Neuronal stem cell (in vitro differentiated cells): ENCODE measurements around the gene C10orf95. TPM values are rescaled to one million over a fixed set of nuclear protein-coding genes. Genes with fewer than 3 reads are reported as not detected.
"Not testable (repeated sequence)": the region's sequence is repeated elsewhere in the genome, so short reads cannot be mapped to it uniquely, and the experiment has no call there.

ENCODE experiments used
- DNase-seq: peaks from one replicate; pipeline ENCODE4 v3.0.0-alpha.2; 2013; ENCODE audit warnings: low spot score
- H2AFZ ChIP-seq: one replicate; pipeline ENCODE4 v1.6.1; 2013; ENCODE audit warnings: mild to moderate bottlenecking, low read length, inconsistent platforms
- H2AK5ac ChIP-seq: 2 replicates; pipeline ENCODE4 v1.6.1; 2013; ENCODE audit warnings: low read depth, mild to moderate bottlenecking, inconsistent platforms, low read length, moderate library complexity, mixed read lengths
- H2BK120ac ChIP-seq: 2 replicates; pipeline ENCODE4 v1.6.1; 2013; ENCODE audit warnings: low read depth, mild to moderate bottlenecking, inconsistent platforms, low read length, moderate library complexity, mixed read lengths
- H2BK12ac ChIP-seq: one replicate; pipeline ENCODE4 v1.6.1; 2013; ENCODE audit warnings: low read length, inconsistent platforms
- H2BK15ac ChIP-seq: 2 replicates; pipeline ENCODE4 v1.6.1; 2013; ENCODE audit warnings: mild to moderate bottlenecking, low read length, inconsistent platforms, mixed read lengths
- H2BK5ac ChIP-seq: one replicate; pipeline ENCODE4 v1.6.1; 2013; ENCODE audit warnings: inconsistent platforms, mild to moderate bottlenecking, low read length, moderate library complexity
- H3K14ac ChIP-seq: one replicate; pipeline ENCODE4 v1.6.1; 2013; ENCODE audit warnings: low read length, inconsistent platforms
- H3K18ac ChIP-seq: 2 replicates; pipeline ENCODE4 v1.6.1; 2013; ENCODE audit warnings: low read length, inconsistent platforms
- H3K23ac ChIP-seq: 2 replicates; pipeline ENCODE4 v1.6.1; 2013; ENCODE audit warnings: low read depth, mild to moderate bottlenecking, mixed read lengths, low read length, inconsistent platforms; ENCODE audit not compliant: poor library complexity
- H3K27ac ChIP-seq: replicated peaks from 3 replicates; pipeline ENCODE4 v1.5.1; 2013; ENCODE audit warnings: low read length, inconsistent platforms
- H3K27me3 ChIP-seq, 3 experiments: 2 replicates each; pipeline ENCODE4 v1.6.1; 2013; ENCODE audit warnings: low read length in 3 of 3, mild to moderate bottlenecking in 2 of 3, inconsistent platforms in 1 of 3, low read depth in 1 of 3, mixed read lengths in 1 of 3, moderate library complexity in 1 of 3; ENCODE audit not compliant: control insufficient read depth in 3 of 3, insufficient read depth in 3 of 3
- H3K36me3 ChIP-seq, 2 donors: replicated peaks in 1 of 2; 2 replicates each; pipeline ENCODE4 v1.6.1; 2013; ENCODE audit warnings: low read length in 2 of 2; ENCODE audit not compliant: control insufficient read depth in 2 of 2, insufficient read depth in 2 of 2
- H3K4ac ChIP-seq: 2 replicates; pipeline ENCODE4 v1.6.1; 2013; ENCODE audit warnings: inconsistent platforms, mild to moderate bottlenecking, low read length, moderate library complexity
- H3K4me1 ChIP-seq, 2 donors: 1 replicate in 1 of 2; 2 replicates in 1 of 2; pipeline ENCODE4 v1.6.1; 2013; ENCODE audit warnings: low read length in 2 of 2, low read depth in 1 of 2; ENCODE audit not compliant: control insufficient read depth in 2 of 2, insufficient read depth in 1 of 2
- H3K4me2 ChIP-seq: one replicate; pipeline ENCODE4 v1.6.1; 2013; ENCODE audit warnings: mild to moderate bottlenecking, low read length, inconsistent platforms; ENCODE audit not compliant: insufficient read depth, poor library complexity, severe bottlenecking
- H3K4me3 ChIP-seq, 2 donors: 2 replicates each; pipeline ENCODE4 v1.5.1; 2013; ENCODE audit warnings: low read length in 2 of 2, mild to moderate bottlenecking in 2 of 2, inconsistent platforms in 1 of 2, moderate library complexity in 1 of 2
- H3K79me1 ChIP-seq: one replicate; pipeline ENCODE4 v1.6.1; 2013; ENCODE audit warnings: low read depth, mild to moderate bottlenecking, inconsistent platforms, low read length, moderate library complexity
- H3K9ac ChIP-seq: one replicate; pipeline ENCODE4 v1.6.1; 2013; ENCODE audit warnings: mild to moderate bottlenecking, low read depth, low read length, inconsistent platforms; ENCODE audit not compliant: poor library complexity
- H3K9me3 ChIP-seq, 2 donors: replicated peaks in 1 of 2; 2 replicates each; pipeline versions ENCODE3 to v1.6.1; 2013; ENCODE audit warnings: low read length in 2 of 2, mild to moderate bottlenecking in 2 of 2, inconsistent platforms in 1 of 2, low read depth in 1 of 2, mixed read lengths in 1 of 2, moderate library complexity in 1 of 2; ENCODE audit not compliant: control insufficient read depth in 2 of 2, insufficient read depth in 1 of 2
- H4K8ac ChIP-seq: one replicate; pipeline ENCODE4 v1.6.1; 2013; ENCODE audit warnings: low read depth, mild to moderate bottlenecking, inconsistent platforms, low read length, moderate library complexity
- H4K91ac ChIP-seq: one replicate; pipeline ENCODE4 v1.6.1; 2013; ENCODE audit warnings: low read length, low read depth, mild to moderate bottlenecking, inconsistent platforms; ENCODE audit not compliant: poor library complexity
- WGBS, 2 donors: extraction: QIAGEN DNeasy Blood & Tissue Kit; methylation state at CpG; one replicate each; pipeline ENCODE4 v1.1.7; 2013; ENCODE audit warnings: missing lambda C conversion rate in 2 of 2, mixed read lengths in 1 of 2; ENCODE audit not compliant: insufficient read length in 2 of 2, insufficient replicate concordance in 1 of 2; ENCODE audit errors: extremely low coverage in 2 of 2; 5-methylcytosine and 5-hydroxymethylcytosine counted together
- polyA plus RNA-seq, 2 experiments: library from polyadenylated mRNA; stranded (reverse); fragments of 200-250 nt; gene quantifications; one replicate each; pipeline ENCODE4 v1.2.3, GENCODE V29; 2013

C10orf95 gene, protein sequence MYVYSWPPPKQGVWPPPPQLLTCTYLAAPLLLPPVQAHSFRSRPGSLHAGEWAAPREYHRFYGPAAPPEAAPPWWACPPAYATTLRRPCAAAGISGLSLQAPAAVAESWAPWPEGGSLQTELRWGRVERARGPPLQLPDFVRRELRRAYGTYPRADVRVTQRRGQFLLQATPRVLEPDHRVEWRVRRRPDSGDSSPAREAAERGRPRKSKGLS
- polyA plus RNA-seq (2013, experiment 1 of 2) = 0.10 TPM
- polyA plus RNA-seq (2013, experiment 2 of 2) = 0.18 TPM

DNA sequence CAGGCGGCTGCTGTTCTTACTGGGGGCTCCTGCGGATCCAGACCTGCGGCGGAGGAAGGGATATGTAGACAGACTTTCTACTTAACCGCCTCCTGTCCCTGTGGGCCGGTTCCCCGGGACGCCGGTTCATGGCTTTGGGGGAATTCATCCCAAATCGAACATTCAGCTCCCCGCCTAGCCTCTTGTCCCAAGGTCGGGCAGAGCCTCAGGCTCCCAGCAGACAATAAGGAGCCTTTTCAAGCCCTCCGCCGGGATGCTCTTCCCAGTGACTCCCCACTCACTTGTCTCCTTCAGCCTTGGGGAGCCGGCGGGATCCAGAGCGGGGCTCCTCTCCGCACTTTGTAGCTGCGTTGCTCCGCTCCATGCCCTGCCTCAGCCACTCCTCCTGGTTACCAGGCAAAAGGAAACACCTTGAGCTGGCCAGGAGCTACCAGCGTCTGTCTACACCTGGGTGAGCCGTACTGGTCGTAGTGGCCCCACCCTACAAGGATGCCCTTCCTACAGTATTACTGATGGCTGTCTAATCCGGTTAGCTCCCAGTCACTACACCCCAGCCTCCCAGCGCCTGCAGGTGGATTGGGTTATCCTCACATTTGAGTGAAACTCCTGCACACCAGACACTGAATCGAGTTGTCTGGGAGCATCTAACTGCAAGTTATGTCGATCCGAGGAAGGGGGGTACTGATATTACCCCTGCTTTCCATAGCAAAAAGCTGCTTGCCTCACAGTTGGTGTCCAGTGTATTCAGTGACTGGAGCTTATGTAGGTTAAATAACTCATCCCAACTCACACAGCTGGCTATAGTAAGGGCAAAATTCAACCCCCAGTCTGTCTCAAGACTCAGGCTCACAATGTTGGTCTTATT, at the start of gene C10orf95:
Gene C10orf95, minus strand, starts transcription at position 439 of the 865 bp plus-strand sequence. CDS start 450 bp downstream, outside the sequence.
- Histone ChIP-seq H3K36me3 (peaks cover 0 to 4% of the 10 kb centered on the region in 2 donors), H3K9me3 (no peaks in the 10 kb centered on the region), H3K4me3 (peak within 1 kb of the TSS; percentile 73 to 80), H3K27me3 (peaks cover 0 to 7% (median 2%) of the 10 kb centered on the region in 3 experiments), H2AFZ (peak within 1 kb of the TSS; percentile 93), H3K9ac (peak within 1 kb of the TSS; percentile 90), H2BK15ac (no peak within 1 kb of the TSS), H2AK5ac (peak within 1 kb of the TSS; percentile 84), H2BK5ac (peak within 1 kb of the TSS; percentile 3), H3K14ac (peak within 1 kb of the TSS; percentile 21), H3K27ac (no peak within 1 kb of the TSS), H3K23ac (peak within 1 kb of the TSS; percentile 76), H3K4me1 (peaks cover 7 to 20% of the 10 kb centered on the region in 2 donors), H4K91ac (no peak within 1 kb of the TSS), H2BK120ac (peak within 1 kb of the TSS; percentile 61), H3K4ac (no peak within 1 kb of the TSS), H4K8ac (no peak within 1 kb of the TSS), H3K18ac (peak within 1 kb of the TSS; percentile 94), H2BK12ac (no peak within 1 kb of the TSS), H3K79me1 (no peaks in the 10 kb centered on the region), H3K4me2 (peak within 1 kb of the TSS; percentile 95)
- no CpG with 5 or more reads among the region's 28 CpGs for WGBS, 2 donors
- no peak for DNase-seq

DNA sequence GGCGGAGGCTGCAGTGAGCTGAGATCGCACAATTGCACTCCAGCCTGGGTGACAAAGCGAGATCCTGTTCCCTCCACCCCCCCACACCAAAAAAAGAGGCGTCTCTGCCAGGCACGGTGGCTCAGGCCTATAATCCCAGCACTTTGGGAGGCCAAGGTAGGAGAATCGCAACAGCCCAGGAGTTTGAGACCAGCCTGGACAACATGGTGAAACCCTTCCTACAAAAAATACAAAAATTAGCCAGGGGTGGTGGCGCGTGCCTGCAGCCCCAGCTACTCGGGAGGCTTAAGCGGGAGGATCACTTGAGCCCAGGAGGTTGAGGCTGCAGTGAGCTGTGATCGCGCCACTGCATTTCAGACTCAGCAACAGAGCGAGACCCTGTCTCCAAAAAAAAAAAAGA, 49.3 kb upstream of the C10orf95 start:
- H2BK15ac ChIP-seq, H3K4me2 ChIP-seq, H2AK5ac ChIP-seq, H2AFZ ChIP-seq, H2BK12ac ChIP-seq, H2BK120ac ChIP-seq, H3K4me3 ChIP-seq, H2BK5ac ChIP-seq, H3K4ac ChIP-seq, H4K91ac ChIP-seq, H4K8ac ChIP-seq, H3K27me3 ChIP-seq, DNase-seq, H3K27ac ChIP-seq, H3K9me3 ChIP-seq, H3K9ac ChIP-seq, H3K79me1 ChIP-seq, H3K18ac ChIP-seq, H3K4me1 ChIP-seq, H3K14ac ChIP-seq: not testable (repeated sequence)
- Histone ChIP-seq H3K36me3 (peaks cover 0 to 26% of the 10 kb centered on the region in 2 donors), H3K23ac (peak overlapping the region; percentile 12)
- WGBS, 2 donors = no CpG with 5 or more reads among the region's 13 CpGs

DNA sequence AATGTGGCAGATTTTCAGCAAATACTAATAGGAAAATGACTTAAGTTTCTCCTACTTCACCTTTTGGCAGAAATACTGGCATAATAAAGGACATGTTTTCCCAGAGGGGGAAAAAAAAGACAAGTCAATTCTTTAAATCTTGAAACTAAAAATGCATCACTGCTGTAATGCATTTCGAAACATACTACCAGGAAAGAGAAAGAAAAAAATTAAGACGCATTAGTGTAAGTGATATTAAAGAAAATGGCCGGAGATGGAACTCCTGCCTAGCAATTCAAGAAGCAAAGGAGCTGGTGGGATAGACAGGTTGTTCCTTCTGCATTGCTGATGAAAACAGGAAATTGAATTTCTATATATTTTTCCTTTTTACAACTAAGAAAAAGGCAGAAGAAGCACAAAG, 48.0 kb upstream of the C10orf95 start:
- H2AFZ ChIP-seq = no peak overlapping the region
- peaks cover 0 to 3% of the 10 kb centered on the region in 2 donors for H3K4me1 ChIP-seq
- H2AK5ac ChIP-seq = no peak overlapping the region
- H4K91ac ChIP-seq = no peak overlapping the region
- no peak for DNase-seq
- no peak overlapping the region for H2BK12ac ChIP-seq
- H2BK15ac ChIP-seq = no peak overlapping the region
- H3K9ac ChIP-seq = no peak overlapping the region
- H3K27ac ChIP-seq = no peak overlapping the region
- no peak overlapping the region for H2BK120ac ChIP-seq
- no peak overlapping the region for H2BK5ac ChIP-seq
- H3K4me2 ChIP-seq = no peak overlapping the region
- no CpG with 5 or more reads among the region's 3 CpGs for WGBS, 2 donors
- no peak overlapping the region for H3K4me3 ChIP-seq
- peaks cover 0 to 28% of the 10 kb centered on the region in 2 donors for H3K36me3 ChIP-seq
- peaks cover 3% of the 10 kb centered on the region for H3K79me1 ChIP-seq
- H3K9me3 ChIP-seq = no peaks in the 10 kb centered on the region
- H4K8ac ChIP-seq = no peak overlapping the region
- no peak overlapping the region for H3K23ac ChIP-seq
- no peak overlapping the region for H3K14ac ChIP-seq
- no peak overlapping the region for H3K18ac ChIP-seq
- no peak overlapping the region for H3K4ac ChIP-seq
- H3K27me3 ChIP-seq = no peaks in the 10 kb centered on the region

DNA sequence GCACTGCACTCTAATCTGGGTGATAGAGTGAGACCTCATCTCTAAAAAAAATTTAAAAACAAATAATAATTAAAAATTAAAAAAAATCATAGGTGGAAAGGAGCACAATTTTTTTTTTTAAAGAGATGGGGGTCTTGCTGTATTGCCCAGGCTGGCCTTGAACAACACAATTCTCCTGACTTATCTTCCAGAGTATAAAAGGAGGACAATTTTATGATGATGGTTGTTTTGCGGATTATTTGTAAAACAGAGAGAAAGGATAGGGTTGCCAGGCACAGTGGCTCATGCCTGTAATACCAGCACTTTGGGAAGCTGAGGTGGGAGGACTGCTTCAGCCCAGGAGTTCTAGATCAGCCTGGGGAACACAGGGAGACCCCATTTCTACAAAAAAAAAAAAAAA, 46.2 kb upstream of the C10orf95 start:
- H3K4me1 ChIP-seq = peaks cover 0 to 3% of the 10 kb centered on the region in 2 donors
- no peak overlapping the region for H2AFZ ChIP-seq
- no peak overlapping the region for H2BK120ac ChIP-seq
- peaks cover 7% of the 10 kb centered on the region for H3K79me1 ChIP-seq
- peaks cover 0 to 43% of the 10 kb centered on the region in 2 donors for H3K36me3 ChIP-seq
- no peak overlapping the region for H4K8ac ChIP-seq
- no peaks in the 10 kb centered on the region for H3K27me3 ChIP-seq
- no peak overlapping the region for H3K4ac ChIP-seq
- no peak overlapping the region for H2AK5ac ChIP-seq
- no peak overlapping the region for H2BK15ac ChIP-seq
- no peak overlapping the region for H3K27ac ChIP-seq
- H3K9me3 ChIP-seq = no peaks in the 10 kb centered on the region
- H3K9ac ChIP-seq = no peak overlapping the region
- no CpG with 5 or more reads among the region's 1 CpG for WGBS, 2 donors
- H3K4me2 ChIP-seq = no peak overlapping the region
- H2BK12ac ChIP-seq = no peak overlapping the region
- no peak overlapping the region for H3K18ac ChIP-seq
- H3K14ac ChIP-seq = no peak overlapping the region
- H3K23ac ChIP-seq = no peak overlapping the region
- no peak for DNase-seq
- no peak overlapping the region for H3K4me3 ChIP-seq
- H2BK5ac ChIP-seq = no peak overlapping the region
- no peak overlapping the region for H4K91ac ChIP-seq
